ENCODE measurements around the gene PNCK.
"Not testable (repeated sequence)": the region's sequence is repeated elsewhere in the genome, so short reads cannot be mapped to it uniquely, and the experiment has no call there.

Gene PNCK

DNA sequence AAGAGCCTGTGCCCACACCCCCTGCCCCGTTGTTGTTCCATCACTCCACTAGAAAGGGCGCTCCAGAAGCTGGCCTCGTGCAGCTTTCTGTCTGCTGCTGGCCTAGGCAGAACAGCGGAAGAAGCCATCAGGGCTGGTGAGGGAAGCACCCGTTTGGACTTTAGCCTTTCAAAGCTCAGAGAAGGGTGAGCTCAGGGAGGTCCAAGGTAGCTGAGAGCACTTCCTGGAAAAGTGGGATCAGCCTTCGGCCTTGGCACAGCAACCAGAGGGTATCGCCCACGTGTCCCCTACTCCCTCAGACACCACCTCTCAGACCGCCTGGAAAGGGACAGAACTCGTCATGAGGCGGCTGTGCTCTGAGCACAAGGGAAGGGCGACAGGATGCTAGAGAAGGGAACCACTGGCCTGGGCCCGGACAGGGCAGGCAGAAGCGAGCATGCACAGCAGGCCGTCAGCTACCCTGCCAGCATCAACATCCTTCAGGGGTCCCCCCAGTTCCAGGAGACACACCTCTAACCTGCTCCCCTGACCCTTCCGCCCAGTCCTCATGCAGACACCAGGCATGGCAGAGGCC, 25.7 kb upstream of the PNCK start:
- DNase-seq (ENCODE audit: low read depth), result not testable (repeated sequence)

- DNase-seq (ENCODE audit: low read depth), result no peak
These were observed 24.6 kb upstream of the PNCK start for GRCh38 chrX:153697924-153698865.

DNA sequence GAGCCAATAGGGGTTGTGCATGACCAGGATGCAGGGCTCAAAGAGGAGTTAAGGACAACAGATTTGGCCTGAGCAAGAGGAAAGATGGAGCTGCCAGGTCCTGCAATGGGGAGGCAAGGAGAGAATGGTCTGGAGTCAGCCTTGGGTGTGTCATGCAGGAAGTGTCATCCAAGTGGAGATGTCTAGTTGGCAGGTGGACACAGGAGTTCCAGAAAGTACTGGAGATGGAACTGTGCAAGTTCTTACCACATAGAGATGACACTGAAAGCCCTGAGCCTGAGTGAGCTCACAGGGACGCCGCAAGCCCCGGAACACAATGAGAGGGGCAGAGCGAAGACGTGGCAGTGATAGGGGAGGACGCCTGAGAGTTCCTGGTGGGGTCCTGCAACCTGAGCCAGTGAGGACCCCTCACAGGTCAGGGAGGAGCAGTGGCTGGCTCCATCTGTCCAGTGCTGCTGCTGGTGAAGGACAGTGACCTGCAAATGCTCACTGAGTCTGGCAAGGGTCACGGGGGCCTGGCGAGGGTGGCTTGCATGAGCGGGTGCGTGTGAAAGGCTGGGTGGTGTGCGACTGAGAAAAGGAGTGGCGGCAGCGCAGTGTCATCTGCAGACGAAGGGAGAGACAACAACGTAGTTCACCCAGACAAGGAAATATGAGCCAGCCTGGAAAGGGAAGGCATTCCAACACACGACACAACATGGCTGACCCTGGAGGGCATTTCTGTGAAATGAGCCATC, 23.5 kb upstream of the PNCK start:
- not testable (repeated sequence) for DNase-seq (ENCODE audit: low read depth)

DNA sequence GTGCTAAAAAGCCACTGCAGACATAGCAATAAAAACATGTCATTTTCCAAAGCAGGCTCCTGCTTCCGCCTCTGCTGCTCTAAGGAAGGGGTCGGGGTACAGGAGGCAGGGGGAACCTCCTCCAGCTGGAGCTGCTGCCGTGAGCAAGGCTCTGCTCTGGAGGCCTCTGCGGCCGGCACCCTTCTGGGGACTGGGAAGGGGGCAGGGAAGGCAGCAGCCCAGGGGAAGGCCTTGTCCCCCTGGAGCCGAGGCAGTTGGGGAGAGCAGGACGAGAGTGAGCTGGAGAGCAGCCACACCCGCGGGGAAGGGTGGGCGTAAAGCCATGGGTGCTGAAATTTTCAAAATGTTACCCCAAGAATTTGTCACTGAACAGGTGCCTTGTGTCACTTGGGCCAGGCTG, 22.9 kb upstream of the PNCK start:
- DNase-seq (ENCODE audit: low read depth), result not testable (repeated sequence)

GRCh38 chrX:153696100-153696499, 22.5 kb upstream of the PNCK start:
- no peak for DNase-seq (ENCODE audit: low read depth)

- DNase-seq (ENCODE audit: low read depth), result no peak
These were observed 21.2 kb upstream of the PNCK start for GRCh38 chrX:153694687-153695270.

DNA sequence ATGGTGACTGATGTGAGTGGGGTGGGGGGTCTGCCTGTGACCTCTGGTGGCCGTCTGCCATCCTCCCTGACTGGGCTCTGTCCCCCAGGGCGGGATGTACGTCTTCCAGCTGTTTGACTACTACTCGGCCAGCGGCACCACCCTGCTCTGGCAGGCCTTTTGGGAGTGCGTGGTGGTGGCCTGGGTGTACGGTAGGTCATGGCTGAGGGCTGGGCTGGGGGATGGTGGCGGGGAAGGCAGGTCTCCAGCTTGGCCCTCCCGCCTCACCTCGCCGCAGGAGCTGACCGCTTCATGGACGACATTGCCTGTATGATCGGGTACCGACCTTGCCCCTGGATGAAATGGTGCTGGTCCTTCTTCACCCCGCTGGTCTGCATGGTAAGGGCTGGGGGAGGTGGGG, 20.6 kb upstream of the PNCK start:
- not testable (repeated sequence) for DNase-seq (ENCODE audit: low read depth)

- DNase-seq (ENCODE audit: low read depth), result no peak
These were observed 19.8 kb upstream of the PNCK start for GRCh38 chrX:153693216-153694086.

DNA sequence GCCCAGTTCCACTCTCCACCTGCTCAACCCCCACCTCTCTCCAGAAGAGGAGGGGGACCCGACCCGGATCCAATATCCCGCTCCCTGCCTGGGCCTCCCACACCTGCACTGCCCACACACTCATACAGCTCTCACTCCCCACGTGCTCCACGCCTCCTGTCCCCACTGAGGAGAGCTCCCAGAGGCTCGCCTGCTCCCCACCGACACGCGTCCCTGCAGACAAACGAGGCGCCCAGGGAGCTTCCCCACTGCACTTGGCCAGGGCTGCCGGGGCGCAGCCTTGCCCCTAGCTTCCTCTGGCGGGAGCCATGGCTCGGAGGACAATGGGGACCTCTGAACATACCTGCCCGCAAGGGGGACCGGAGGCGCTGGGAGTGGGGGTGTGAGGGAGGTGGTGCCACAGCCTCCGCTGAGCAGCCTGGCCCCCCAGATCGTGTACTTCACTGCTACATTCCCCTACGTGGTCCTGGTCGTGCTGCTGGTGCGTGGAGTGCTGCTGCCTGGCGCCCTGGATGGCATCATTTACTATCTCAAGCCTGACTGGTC, 19.1 kb upstream of the PNCK start:
- no peak for DNase-seq (ENCODE audit: low read depth)

DNA sequence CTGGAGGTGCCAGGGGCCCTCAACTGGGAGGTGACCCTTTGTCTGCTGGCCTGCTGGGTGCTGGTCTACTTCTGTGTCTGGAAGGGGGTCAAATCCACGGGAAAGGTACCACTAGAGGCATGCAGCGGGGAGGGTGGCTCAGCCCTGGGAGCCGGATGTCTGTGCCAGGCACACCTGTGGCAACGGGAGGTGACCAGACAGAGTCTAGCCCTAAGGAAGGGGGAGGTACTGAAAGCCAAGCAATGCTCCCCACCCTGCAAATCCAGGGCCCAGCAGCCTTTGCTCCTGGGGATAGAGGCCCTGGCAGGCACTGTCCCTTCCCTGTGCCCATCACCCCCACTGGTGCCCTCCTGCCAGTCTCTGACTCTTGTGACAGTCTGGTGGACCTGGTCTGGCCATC, 18.4 kb upstream of the PNCK start:
- DNase-seq (ENCODE audit: low read depth), result no peak

GRCh38 chrX:153691032-153691827, 17.6 kb upstream of the PNCK start:
- DNase-seq (ENCODE audit: low read depth), result not testable (repeated sequence)

- DNase-seq (ENCODE audit: low read depth), result no peak
These were observed 16.9 kb upstream of the PNCK start for GRCh38 chrX:153690466-153690865.

DNA sequence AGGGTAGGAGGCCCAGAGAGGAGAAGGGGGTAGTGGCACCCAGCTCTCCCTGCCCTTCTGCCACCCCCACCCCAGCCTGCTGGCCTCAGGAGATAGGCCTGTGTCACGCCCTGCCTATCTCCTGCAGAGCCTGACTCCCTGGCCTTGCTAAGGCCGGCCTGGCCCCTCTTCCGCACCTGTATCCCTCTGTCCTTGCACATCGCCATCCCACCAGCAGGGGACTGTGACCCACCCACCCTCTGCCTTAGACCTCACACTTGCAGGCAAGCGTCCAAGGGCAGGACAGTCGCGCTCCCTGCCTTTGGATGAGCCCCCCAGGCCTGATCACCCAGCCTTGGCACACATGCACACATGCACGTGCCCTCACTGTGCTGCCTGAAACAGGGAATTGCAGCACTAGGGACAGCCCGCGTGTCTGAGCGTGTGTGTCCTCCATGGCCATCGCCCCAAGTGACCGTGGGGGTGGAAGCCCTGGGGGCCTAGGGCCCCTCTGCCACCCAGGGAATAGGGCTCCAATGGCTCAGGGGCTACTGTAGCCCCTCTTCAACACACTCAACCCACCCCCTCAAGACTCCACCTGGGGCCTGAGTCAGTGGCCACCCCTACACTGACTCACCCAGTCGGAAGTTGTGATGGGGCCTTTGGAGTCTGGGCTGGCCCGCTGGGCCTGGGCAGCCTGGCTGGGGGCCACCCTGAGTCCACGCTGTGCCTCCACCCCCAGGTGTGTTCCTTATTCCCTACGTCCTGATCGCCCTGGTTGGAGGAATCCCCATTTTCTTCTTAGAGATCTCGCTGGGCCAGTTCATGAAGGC, 16.2 kb upstream of the PNCK start:
- no peak for DNase-seq (ENCODE audit: low read depth)

- DNase-seq (ENCODE audit: low read depth), result no peak
These were observed 15.4 kb upstream of the PNCK start for GRCh38 chrX:153688911-153689590.

DNA sequence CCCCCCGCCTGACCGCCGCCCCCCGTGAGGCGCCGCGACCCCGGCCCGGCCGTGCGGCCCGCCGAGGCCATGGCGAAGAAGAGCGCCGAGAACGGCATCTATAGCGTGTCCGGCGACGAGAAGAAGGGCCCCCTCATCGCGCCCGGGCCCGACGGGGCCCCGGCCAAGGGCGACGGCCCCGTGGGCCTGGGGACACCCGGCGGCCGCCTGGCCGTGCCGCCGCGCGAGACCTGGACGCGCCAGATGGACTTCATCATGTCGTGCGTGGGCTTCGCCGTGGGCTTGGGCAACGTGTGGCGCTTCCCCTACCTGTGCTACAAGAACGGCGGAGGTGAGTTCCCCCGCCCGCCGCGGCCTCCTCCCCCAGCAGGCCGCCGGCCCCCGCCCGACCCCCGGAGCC, 14.9 kb upstream of the PNCK start:
- no peak for DNase-seq (ENCODE audit: low read depth)

- no peak for DNase-seq (ENCODE audit: low read depth)
These were observed 14.5 kb upstream of the PNCK start for GRCh38 chrX:153688071-153688470.

DNA sequence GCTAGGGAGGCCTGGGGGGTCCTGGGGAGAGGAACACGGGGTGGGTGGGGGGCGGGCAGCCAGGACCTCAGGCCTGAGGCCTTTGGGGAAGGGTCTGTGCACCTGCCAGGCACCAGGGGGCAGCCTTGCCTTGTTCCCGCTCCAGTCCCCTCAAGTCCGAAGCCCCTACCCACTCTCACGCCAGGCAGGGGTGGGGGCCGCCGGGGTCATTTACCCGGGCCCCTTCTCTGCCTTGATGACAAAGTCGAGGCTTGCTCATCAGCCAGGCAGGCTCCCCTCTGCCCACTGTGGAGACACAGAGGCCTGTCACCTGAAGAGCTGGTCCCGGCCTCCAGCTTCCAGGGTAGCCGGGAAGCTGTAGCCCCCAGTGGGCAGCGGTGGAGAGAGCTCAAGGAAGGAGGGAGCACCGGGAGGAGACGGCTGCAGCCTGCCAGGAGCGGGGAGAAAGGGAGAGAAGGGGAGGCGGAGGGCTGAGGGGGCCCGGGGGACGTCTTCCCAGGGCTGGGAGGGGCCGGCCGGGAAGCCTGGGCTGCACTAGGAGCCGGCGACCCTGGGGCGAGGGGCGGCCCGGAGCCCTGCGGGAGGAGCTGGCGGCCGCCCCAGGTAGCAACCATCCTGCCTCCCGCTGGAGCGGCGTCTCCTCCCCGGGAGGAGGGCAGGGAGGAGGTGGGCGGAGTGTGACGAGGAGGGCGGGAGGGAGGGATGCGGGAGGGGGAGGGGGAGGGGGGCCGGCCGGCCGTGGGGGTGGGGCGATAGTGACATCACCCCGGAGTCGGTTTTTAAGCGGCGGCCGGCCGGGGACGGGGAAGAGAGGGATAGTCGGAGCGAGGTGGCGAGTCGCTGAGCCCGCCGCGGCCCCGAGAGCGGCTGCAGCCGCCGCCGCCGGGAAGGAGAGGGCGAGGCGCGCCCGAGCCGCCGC, 13.8 kb upstream of the PNCK start, which contains the start of gene SLC6A8:
TSS of gene SLC6A8 (plus strand) at position 806 of the 919 bp plus-strand sequence. CDS start 649 bp downstream, outside the sequence.
- DNase-seq (ENCODE audit: low read depth), result no peak

DNA sequence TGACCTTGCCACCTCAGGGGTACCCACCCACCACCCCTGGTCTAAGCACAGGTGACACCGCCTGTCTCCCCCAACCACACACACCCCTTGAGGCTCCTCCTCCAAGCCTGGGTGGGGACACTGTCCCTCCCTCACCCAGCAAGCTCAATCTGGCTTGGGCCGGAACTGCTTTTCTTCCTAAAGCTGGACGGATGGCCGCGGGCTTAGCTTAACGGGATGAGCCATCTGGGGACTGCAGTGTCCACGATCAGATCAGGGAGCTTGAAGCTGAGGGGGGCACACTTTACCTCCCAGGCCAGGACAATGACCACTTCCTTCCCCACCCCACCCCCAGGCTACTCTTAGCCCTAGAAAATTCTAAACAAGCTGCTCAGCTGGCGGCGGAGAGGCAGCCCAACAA, 13.1 kb upstream of the PNCK start:
- no peak for DNase-seq (ENCODE audit: low read depth)

Measured in T-helper 22 cell (primary cell).